ENCODE data around the gene CD44.

CD44 gene

GRCh38 chr11:35270342-35270741, 131.4 kb downstream of the CD44 start:
- FAIRE-seq, result no peak

- FAIRE-seq, result no peak
These were observed 132.1 kb downstream of the CD44 start for GRCh38 chr11:35271031-35271430.

- no peak for FAIRE-seq
These were observed 133.5 kb downstream of the CD44 start for GRCh38 chr11:35272391-35272902.

- no peak for FAIRE-seq
These were observed 136.2 kb downstream of the CD44 start for GRCh38 chr11:35274909-35275785.

GRCh38 chr11:35275786-35276170, 136.8 kb downstream of the CD44 start:
- no peak for FAIRE-seq

GRCh38 chr11:35276396-35277145, 137.6 kb downstream of the CD44 start:
- FAIRE-seq, result no peak

GRCh38 chr11:35277827-35278226, 138.9 kb downstream of the CD44 start:
- no peak for FAIRE-seq

GRCh38 chr11:35280727-35281126, 141.8 kb downstream of the CD44 start:
- no peak for FAIRE-seq

GRCh38 chr11:35281169-35281688, 142.3 kb downstream of the CD44 start:
- FAIRE-seq, result no peak
